ENCODE measurements around the gene KIRREL3. TPM values are rescaled to one million over a fixed set of nuclear protein-coding genes. Genes with fewer than 3 reads are reported as not detected.

Gene KIRREL3
- total and polyA plus RNA-seq, 2 of the 8 experiments (the other 6 are each of a cell fraction or from before 2014, with no cell fraction given): 0.29 to 0.32 TPM

GRCh38 chr11:126870021-126870420, 130.5 kb downstream of the KIRREL3 start (continued):
- TF ChIP-seq CHD7 (IDR thresholded peaks at IDR 0.05; ENCODE audit: insufficient replicate concordance, low read length): no peak
- TF ChIP-seq TAF7 (optimal IDR thresholded peaks at IDR 0.05; ENCODE audit: borderline replicate concordance, low read depth, low read length): no peak
- TF ChIP-seq MAX (IDR thresholded peaks at IDR 0.05): no peak
- no peak for TF ChIP-seq GTF2F1 (IDR thresholded peaks at IDR 0.05; ENCODE audit: borderline replicate concordance, low read depth, low read length)
- no peak for TF ChIP-seq KDM1A (IDR thresholded peaks at IDR 0.05; ENCODE audit: borderline replicate concordance, low read length)
- no peak for TF ChIP-seq KDM5A (IDR thresholded peaks at IDR 0.05; ENCODE audit: low read length)
- TF ChIP-seq TAF1 (IDR thresholded peaks at IDR 0.05; ENCODE audit: low read depth, low read length): no peak
- no peak for TF ChIP-seq BCL11A (IDR thresholded peaks at IDR 0.05; ENCODE audit: low read depth in 2 of 2, low read length in 2 of 2)
- TF ChIP-seq YY1 (IDR thresholded peaks at IDR 0.05; ENCODE audit: low read depth, low read length): no peak
- no peak for TF ChIP-seq RBBP5 (IDR thresholded peaks at IDR 0.05; ENCODE audit: borderline replicate concordance, low read depth, low read length)
- no peak for TF ChIP-seq NANOG (IDR thresholded peaks at IDR 0.05; ENCODE audit: insufficient read depth, low read depth, low read length, poor library complexity, severe bottlenecking)
- TF ChIP-seq CHD2 (IDR thresholded peaks at IDR 0.05; ENCODE audit: low read length): no peak

All from H1 (cell line).